ENCODE data around the gene HECTD1. TPM values are rescaled to one million over a fixed set of nuclear protein-coding genes. Genes with fewer than 3 reads are reported as not detected.
"Not testable (repeated sequence)": the region's sequence is repeated elsewhere in the genome, so short reads cannot be mapped to it uniquely, and the experiment has no call there.

Gene HECTD1
- total RNA-seq, 1 donor from 2014 or later, result 161 TPM

DNA sequence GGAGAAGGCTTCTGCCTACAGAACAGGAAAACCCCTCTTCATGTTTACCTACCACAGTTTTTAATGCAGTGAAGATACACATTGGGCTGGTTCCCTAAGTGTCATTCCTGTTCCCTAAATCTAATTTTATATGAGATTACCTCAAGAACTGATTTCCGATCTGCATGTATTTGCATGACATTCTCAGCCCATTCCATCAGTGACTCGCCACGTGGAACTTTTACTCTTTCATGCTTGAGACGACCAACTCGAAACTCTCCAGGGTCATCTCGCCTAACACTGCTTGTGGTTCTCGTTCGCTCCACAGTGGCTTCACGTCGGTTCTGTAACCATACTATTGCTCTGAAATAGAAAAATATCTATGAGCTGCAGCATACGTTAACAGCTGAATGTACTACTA, 98.3 kb downstream of the HECTD1 start:
- Histone ChIP-seq H3K4me1 (no peaks in the 10 kb centered on the region), H3K4me3 (no peak overlapping the region), H3K36me3 (peaks cover 100% of the 10 kb centered on the region), H3K9me3 (no peaks in the 10 kb centered on the region), H3K27me3 (no peaks in the 10 kb centered on the region), H3K27ac (no peak overlapping the region)
- ATAC-seq (no peak), DNase-seq (no peak)
- intact Hi-C loops (cut with DNase I), result no loop called here
- TF ChIP-seq, protein P1, sequence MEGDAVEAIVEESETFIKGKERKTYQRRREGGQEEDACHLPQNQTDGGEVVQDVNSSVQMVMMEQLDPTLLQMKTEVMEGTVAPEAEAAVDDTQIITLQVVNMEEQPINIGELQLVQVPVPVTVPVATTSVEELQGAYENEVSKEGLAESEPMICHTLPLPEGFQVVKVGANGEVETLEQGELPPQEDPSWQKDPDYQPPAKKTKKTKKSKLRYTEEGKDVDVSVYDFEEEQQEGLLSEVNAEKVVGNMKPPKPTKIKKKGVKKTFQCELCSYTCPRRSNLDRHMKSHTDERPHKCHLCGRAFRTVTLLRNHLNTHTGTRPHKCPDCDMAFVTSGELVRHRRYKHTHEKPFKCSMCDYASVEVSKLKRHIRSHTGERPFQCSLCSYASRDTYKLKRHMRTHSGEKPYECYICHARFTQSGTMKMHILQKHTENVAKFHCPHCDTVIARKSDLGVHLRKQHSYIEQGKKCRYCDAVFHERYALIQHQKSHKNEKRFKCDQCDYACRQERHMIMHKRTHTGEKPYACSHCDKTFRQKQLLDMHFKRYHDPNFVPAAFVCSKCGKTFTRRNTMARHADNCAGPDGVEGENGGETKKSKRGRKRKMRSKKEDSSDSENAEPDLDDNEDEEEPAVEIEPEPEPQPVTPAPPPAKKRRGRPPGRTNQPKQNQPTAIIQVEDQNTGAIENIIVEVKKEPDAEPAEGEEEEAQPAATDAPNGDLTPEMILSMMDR (IDR thresholded peaks at IDR 0.05), result no peak

DNA sequence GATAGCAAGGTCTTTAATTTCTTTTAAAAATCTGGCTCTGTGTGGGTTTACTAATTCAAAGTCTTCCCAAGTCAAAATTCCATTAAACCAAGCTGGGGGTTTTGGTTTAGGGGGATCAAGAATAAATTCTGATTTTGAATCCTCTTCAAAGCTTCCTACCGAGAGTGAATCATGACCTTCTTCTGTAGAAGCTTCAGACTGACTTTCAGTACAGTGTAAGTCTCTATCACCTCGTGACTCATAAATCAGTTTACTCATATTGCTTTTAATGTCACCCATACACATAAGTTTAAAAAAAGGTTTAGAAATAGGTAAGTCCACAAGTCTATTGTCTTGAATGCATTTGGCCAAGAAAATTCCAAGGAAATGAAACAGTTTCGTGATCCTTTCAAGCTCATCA, 100.8 kb downstream of the HECTD1 start:
- peaks cover 100% of the 10 kb centered on the region for H3K36me3 ChIP-seq
- no peaks in the 10 kb centered on the region for H3K27me3 ChIP-seq
- ATAC-seq (no peak), DNase-seq (no peak)
- no peaks in the 10 kb centered on the region for H3K9me3 ChIP-seq
- no peak overlapping the region for H3K27ac ChIP-seq
- TF ChIP-seq, protein P1 (IDR thresholded peaks at IDR 0.05), result no peak
- no peak overlapping the region for H3K4me3 ChIP-seq
- intact Hi-C loops (cut with DNase I), result no loop called here
- no peaks in the 10 kb centered on the region for H3K4me1 ChIP-seq

DNA sequence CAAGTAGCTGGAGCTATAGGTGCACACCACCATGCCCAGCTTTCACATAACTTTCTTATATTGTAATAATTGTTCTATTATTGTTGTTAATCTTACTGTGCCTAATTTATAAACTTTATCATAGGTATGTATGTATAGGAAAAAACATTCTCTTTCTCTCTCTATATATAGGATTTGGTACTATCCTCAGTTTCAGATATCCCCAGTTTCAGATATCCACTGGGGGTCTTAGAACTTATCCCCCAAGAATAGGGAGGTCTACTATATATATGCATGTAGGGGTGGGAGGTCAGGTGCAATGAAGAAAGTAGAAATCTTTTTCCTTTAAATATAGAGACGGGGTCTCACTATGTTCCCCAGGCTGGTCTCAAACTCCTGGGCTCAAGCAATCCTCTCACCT, 110.5 kb downstream of the HECTD1 start:
- H3K9me3 ChIP-seq, result no peaks in the 10 kb centered on the region
- no peaks in the 10 kb centered on the region for H3K27me3 ChIP-seq
- TF ChIP-seq, protein P1 (IDR thresholded peaks at IDR 0.05), result no peak
- no peak overlapping the region for H3K27ac ChIP-seq
- ATAC-seq (no peak), DNase-seq (no peak)
- H3K4me1 ChIP-seq, result no peaks in the 10 kb centered on the region
- H3K36me3 ChIP-seq, result peaks cover 57% of the 10 kb centered on the region
- intact Hi-C loops (cut with DNase I), result no loop called here
- H3K4me3 ChIP-seq, result no peak overlapping the region

DNA sequence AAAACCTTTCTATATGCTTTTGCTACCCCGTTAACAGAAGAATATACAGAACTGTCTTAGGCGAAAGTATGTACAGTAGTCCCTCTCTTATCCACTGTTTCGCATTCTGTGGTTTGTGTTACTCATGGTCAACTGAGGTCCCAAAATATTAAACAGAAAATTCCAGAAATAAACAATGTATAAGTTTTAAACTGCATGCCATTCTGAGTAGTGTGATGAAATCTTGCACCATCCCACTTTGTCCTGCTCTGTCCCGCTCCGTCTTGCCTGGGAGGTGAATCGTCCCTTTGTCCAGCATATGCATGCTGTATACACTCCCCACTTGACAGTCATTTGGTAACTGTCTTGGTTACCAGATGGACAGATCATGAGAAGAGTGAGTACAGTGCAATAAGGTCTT, 111.3 kb downstream of the HECTD1 start:
- Histone ChIP-seq H3K36me3 (peaks cover 49% of the 10 kb centered on the region), H3K9me3 (no peaks in the 10 kb centered on the region), H3K27me3 (no peaks in the 10 kb centered on the region), H3K4me1 (peaks cover 4% of the 10 kb centered on the region), H3K27ac (no peak overlapping the region), H3K4me3 (no peak overlapping the region)
- ATAC-seq (peak; percentile 24), DNase-seq (no peak)
- TF ChIP-seq, protein P1 (IDR thresholded peaks at IDR 0.05), result no peak
- intact Hi-C loops (cut with DNase I), result no loop called here

DNA sequence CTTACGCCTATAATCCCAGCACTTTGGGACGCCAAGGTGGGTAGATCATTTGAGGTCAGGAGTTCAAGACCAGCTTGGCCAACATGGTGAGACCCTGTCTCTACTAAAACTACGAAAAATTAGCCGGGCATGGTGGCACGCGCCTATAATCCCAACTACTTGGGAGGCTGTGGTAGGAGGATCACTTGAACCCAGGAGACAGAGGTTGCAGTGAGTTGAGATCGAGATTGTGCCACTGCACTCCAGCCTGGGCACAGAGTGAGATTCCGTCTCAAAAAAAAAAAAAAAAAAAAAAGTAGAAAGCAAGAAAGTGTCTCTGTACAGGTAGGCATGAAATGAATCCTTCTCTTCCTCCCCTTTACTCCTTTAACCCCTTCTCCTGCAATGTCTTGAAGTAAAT, 111.8 kb downstream of the HECTD1 start:
- intact Hi-C loops (cut with DNase I); H3K9me3 ChIP-seq; H3K4me3 ChIP-seq; H3K27me3 ChIP-seq; H3K4me1 ChIP-seq; H3K27ac ChIP-seq; ATAC-seq; DNase-seq: not testable (repeated sequence)
- H3K36me3 ChIP-seq, result peaks cover 44% of the 10 kb centered on the region

DNA sequence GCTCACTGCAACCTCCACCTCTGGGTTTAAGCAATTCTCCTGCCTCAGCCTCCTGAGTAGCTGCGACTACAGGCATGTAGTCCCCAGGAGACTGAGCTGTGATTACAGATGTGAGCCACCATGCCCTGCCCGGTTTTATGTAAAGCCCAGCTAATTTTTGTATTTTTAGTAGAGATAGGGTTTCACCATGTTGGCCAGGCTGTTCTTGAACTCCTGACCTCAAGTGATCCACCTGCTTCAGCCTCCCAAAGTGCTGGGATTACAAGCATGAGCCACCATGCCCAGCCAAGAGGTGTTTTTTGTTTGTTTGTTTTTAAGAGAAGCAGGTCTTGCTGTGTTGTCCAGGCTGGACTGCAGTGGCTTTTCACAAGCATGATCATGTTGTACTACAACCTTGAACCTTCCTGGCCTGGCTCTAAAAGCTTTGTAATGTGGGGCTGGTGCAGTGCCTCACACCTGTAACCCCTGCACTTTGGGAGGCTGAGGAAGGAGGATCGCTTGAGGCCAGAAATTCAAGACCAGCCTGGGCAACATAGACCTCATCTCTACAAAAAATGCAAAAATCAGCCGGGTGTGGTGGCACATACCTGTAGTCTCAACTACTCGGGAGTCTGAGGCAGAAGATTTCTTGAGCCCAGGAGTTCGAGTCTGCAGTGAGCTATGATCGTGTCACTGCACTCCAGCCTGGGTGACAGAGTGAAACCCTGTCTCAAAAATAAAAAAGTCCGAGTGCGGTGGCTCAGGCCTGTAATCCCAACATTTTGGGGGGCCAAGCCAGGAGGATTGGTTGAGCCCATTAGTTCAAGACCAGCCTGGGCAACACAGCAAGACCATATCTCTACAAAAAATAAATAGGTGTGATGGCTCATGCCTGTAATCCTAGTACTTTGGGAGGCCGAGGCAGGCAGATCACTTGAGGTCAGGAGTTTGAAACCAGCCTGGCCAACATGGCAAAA, 113.4 kb downstream of the HECTD1 start:
- H3K27ac ChIP-seq; H3K4me3 ChIP-seq; ATAC-seq; H3K9me3 ChIP-seq; H3K27me3 ChIP-seq; DNase-seq; intact Hi-C loops (cut with DNase I): not testable (repeated sequence)
- H3K36me3 ChIP-seq, result peaks cover 28% of the 10 kb centered on the region
- peaks cover 19% of the 10 kb centered on the region for H3K4me1 ChIP-seq
